ENCODE measurements around the gene CCDC69. TPM values are rescaled to one million over a fixed set of nuclear protein-coding genes. Genes with fewer than 3 reads are reported as not detected.

Gene CCDC69
- polyA plus RNA-seq, 2 of the 4 experiments (the other 2 are of a cell fraction): 2.9 to 3.0 TPM

- Histone ChIP-seq H3K27ac (no peak overlapping the region), H3K4me1 (no peaks in the 10 kb centered on the region), H3K4me2 (no peak overlapping the region), H3K9me3 (no peaks in the 10 kb centered on the region), H3K4me3 (no peak overlapping the region)
- ChIA-PET POLR2A (no interaction called here), CTCF (interaction anchor here (1.2 to 7.4 kb wide), 3 partner anchors 17 to 21 kb away, joined by 5 to 28 read pairs (median 16); no protein-coding TSS in a partner anchor)
- DNase-seq (ENCODE audit: low read depth in 1 of 2, low spot score in 1 of 2) (no peak), ATAC-seq (no peak), FAIRE-seq (no peak)
- no peak for TF ChIP-seq USF2 (IDR thresholded peaks at IDR 0.05)
- no peak for TF ChIP-seq CBX8 (IDR thresholded peaks at IDR 0.05)
- no peak for TF ChIP-seq FOSL2 (IDR thresholded peaks at IDR 0.05)
- TF ChIP-seq FOSL2 (CRISPR knock-in tag; IDR thresholded peaks at IDR 0.05): no peak
- TF ChIP-seq NFE2L2 (conservative IDR thresholded peaks at IDR 0.05; ENCODE audit: low read length): no peak
- TF ChIP-seq NPAS2 (CRISPR knock-in tag; IDR thresholded peaks at IDR 0.05; ENCODE audit: borderline replicate concordance): no peak
- TF ChIP-seq CBX2 (IDR thresholded peaks at IDR 0.05; ENCODE audit: borderline replicate concordance, low read depth): no peak
- TF ChIP-seq CHD2 (IDR thresholded peaks at IDR 0.05; ENCODE audit: low read length, partially characterized antibody): no peak
- no peak for TF ChIP-seq CTCF (IDR thresholded peaks at IDR 0.05)
- TF ChIP-seq PBX3 (IDR thresholded peaks at IDR 0.05): no peak
- 65% methylated on average over 4 of the region's 4 CpGs for WGBS (ENCODE audit: missing lambda C conversion rate)
Measured at GRCh38 chr5:151147033-151147432, 76.9 kb downstream of the CCDC69 start.

- ATAC-seq: no peak
- CTCF ChIA-PET: interaction anchor here (1.0 to 7.4 kb wide), 4 partner anchors 18 to 512 kb away, joined by 3 to 28 read pairs (median 10); no protein-coding TSS in a partner anchor
- no peak for FAIRE-seq
Measured at GRCh38 chr5:151146061-151146460, 77.8 kb downstream of the CCDC69 start.

GRCh38 chr5:151144922-151145321 is 79.0 kb downstream of the CCDC69 start:
- ChIA-PET CTCF (interaction anchor here (0.7 to 7.4 kb wide), 4 partner anchors 9 to 30 kb away, joined by 3 to 28 read pairs (median 4); no protein-coding TSS in a partner anchor), POLR2A (no interaction called here)
- DNase-seq (ENCODE audit: low read depth in 1 of 2, low spot score in 1 of 2): no peak
- 87% methylated on average over 3 of the region's 7 CpGs for WGBS (ENCODE audit: missing lambda C conversion rate)
- no peaks in the 10 kb centered on the region for H3K9me3 ChIP-seq
- ATAC-seq: no peak
- no peak overlapping the region for H3K4me2 ChIP-seq
- no peak overlapping the region for H3K27ac ChIP-seq
- no peak overlapping the region for H3K4me3 ChIP-seq
- TF ChIP-seq MAZ (IDR thresholded peaks at IDR 0.05; ENCODE audit: borderline replicate concordance, low read depth, low read length): no peak
- no peak for TF ChIP-seq RCOR1 (IDR thresholded peaks at IDR 0.05; ENCODE audit: low read depth, low read length)
- no peak for TF ChIP-seq RARB (CRISPR knock-in tag; IDR thresholded peaks at IDR 0.05)
- TF ChIP-seq POLR2A (IDR thresholded peaks at IDR 0.05; ENCODE audit: low read length): no peak
- TF ChIP-seq JUN (IDR thresholded peaks at IDR 0.05): no peak
- no peak for TF ChIP-seq TP53 (CRISPR knock-in tag; IDR thresholded peaks at IDR 0.05)
- TF ChIP-seq ATOH8 (CRISPR knock-in tag; IDR thresholded peaks at IDR 0.05; ENCODE audit: low read depth): no peak
- TF ChIP-seq ZFP36 (IDR thresholded peaks at IDR 0.05; ENCODE audit: borderline replicate concordance, partially characterized antibody): no peak
- TF ChIP-seq PBX3 (IDR thresholded peaks at IDR 0.05): no peak
- H3K4me1 ChIP-seq: no peaks in the 10 kb centered on the region
- FAIRE-seq: no peak

More at GRCh38 chr5:151146061-151146460, 77.8 kb downstream of the CCDC69 start:
- POLR2A ChIA-PET: no interaction called here
- no peaks in the 10 kb centered on the region for H3K9me3 ChIP-seq
- no peak for DNase-seq (ENCODE audit: low read depth in 1 of 2, low spot score in 1 of 2)
- no peak overlapping the region for H3K4me2 ChIP-seq
- H3K27ac ChIP-seq: no peak overlapping the region
- no peak overlapping the region for H3K4me3 ChIP-seq
- H3K4me1 ChIP-seq: no peaks in the 10 kb centered on the region
- TF ChIP-seq NR3C1 (IDR thresholded peaks at IDR 0.05): no peak
- no peak for TF ChIP-seq HEYL (CRISPR knock-in tag; IDR thresholded peaks at IDR 0.05)
- no peak for TF ChIP-seq BHLHE40 (IDR thresholded peaks at IDR 0.05; ENCODE audit: low read depth, low read length)
